Measurements from ENCODE around the gene RFK. TPM values are rescaled to one million over a fixed set of nuclear protein-coding genes. Genes with fewer than 3 reads are reported as not detected.

RFK gene
- total and polyA plus RNA-seq, 9 of the 15 experiments (the other 6 are each of a cell fraction or from before 2014, with no cell fraction given): 3.8 to 51.1 (median 14.8) TPM

DNA sequence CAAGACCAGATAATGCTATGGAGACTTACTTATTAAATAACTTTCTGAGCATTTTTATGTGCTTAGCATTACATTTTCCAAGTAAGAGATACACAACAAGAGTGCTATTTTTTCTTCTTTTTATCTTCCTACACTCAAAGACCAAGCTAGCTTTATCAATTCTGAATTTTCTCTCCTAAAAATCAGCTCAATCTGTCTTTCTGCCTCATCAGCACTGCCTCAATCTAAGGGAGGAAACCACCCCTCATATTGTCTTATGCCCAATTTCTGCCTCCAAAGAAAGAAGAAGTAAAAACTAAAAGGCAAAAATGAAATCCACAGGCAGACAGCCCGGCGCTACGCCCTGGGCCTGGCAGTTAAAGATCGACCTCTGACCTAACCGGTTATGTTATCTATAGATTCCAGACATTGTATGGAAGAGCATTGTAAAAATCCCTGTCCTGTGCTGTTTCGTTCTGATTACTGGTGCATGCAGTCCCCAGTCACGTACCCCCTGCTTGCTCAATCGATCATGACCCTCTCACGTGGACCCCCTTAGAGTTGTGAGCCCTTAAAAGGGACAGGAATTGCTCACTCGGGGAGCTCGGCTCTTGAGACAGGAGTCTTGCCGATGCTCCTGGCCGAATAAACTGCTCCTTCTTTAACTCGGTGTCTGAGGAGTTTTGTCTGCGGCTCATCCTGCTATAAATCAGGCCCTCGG lies 31.7 kb downstream of the RFK start (continued):
- TF ChIP-seq, protein P1, sequence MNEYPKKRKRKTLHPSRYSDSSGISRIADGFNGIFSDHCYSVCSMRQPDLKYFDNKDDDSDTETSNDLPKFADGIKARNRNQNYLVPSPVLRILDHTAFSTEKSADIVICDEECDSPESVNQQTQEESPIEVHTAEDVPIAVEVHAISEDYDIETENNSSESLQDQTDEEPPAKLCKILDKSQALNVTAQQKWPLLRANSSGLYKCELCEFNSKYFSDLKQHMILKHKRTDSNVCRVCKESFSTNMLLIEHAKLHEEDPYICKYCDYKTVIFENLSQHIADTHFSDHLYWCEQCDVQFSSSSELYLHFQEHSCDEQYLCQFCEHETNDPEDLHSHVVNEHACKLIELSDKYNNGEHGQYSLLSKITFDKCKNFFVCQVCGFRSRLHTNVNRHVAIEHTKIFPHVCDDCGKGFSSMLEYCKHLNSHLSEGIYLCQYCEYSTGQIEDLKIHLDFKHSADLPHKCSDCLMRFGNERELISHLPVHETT (CRISPR knock-in tag; conservative IDR thresholded peaks at IDR 0.05 in 1 of 2, IDR thresholded peaks at IDR 0.05 in 1 of 2): 0 out of 4 replicates have a peak, but pooled peaks of 1 of the 2 experiments have one; percentile 38
- TF ChIP-seq ZNF766 (CRISPR knock-in tag; conservative IDR thresholded peaks at IDR 0.05) (peak; percentile 73; the same call in 1 of the 2 replicates), MTA3 (IDR thresholded peaks at IDR 0.05; ENCODE audit: borderline replicate concordance) (0 out of 2 replicates have a peak, but pooled peaks have one; percentile 21), MTA2 (IDR thresholded peaks at IDR 0.05; ENCODE audit: low read depth) (peak; percentile 93), NFIC (IDR thresholded peaks at IDR 0.05) (peak; percentile 74), ZEB2 (IDR thresholded peaks at IDR 0.05) (peak; percentile 75), MBD2 (IDR thresholded peaks at IDR 0.05; ENCODE audit: borderline replicate concordance, low read depth) (peak; percentile 45; the same call in 1 of the 2 replicates), ARNT (IDR thresholded peaks at IDR 0.05) (peak; percentile 85 to 97)
- TF ChIP-seq, protein P2, sequence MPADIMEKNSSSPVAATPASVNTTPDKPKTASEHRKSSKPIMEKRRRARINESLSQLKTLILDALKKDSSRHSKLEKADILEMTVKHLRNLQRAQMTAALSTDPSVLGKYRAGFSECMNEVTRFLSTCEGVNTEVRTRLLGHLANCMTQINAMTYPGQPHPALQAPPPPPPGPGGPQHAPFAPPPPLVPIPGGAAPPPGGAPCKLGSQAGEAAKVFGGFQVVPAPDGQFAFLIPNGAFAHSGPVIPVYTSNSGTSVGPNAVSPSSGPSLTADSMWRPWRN (IDR thresholded peaks at IDR 0.05; ENCODE audit: low read depth): peak; percentile 70; the same call in 1 of the 2 replicates
- TF ChIP-seq, protein P3, sequence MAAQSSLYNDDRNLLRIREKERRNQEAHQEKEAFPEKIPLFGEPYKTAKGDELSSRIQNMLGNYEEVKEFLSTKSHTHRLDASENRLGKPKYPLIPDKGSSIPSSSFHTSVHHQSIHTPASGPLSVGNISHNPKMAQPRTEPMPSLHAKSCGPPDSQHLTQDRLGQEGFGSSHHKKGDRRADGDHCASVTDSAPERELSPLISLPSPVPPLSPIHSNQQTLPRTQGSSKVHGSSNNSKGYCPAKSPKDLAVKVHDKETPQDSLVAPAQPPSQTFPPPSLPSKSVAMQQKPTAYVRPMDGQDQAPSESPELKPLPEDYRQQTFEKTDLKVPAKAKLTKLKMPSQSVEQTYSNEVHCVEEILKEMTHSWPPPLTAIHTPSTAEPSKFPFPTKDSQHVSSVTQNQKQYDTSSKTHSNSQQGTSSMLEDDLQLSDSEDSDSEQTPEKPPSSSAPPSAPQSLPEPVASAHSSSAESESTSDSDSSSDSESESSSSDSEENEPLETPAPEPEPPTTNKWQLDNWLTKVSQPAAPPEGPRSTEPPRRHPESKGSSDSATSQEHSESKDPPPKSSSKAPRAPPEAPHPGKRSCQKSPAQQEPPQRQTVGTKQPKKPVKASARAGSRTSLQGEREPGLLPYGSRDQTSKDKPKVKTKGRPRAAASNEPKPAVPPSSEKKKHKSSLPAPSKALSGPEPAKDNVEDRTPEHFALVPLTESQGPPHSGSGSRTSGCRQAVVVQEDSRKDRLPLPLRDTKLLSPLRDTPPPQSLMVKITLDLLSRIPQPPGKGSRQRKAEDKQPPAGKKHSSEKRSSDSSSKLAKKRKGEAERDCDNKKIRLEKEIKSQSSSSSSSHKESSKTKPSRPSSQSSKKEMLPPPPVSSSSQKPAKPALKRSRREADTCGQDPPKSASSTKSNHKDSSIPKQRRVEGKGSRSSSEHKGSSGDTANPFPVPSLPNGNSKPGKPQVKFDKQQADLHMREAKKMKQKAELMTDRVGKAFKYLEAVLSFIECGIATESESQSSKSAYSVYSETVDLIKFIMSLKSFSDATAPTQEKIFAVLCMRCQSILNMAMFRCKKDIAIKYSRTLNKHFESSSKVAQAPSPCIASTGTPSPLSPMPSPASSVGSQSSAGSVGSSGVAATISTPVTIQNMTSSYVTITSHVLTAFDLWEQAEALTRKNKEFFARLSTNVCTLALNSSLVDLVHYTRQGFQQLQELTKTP (IDR thresholded peaks at IDR 0.05; ENCODE audit: low read depth in 1 of 2, partially characterized antibody in 2 of 2): peak; percentile 23 to 65
- TF ChIP-seq, protein P4, sequence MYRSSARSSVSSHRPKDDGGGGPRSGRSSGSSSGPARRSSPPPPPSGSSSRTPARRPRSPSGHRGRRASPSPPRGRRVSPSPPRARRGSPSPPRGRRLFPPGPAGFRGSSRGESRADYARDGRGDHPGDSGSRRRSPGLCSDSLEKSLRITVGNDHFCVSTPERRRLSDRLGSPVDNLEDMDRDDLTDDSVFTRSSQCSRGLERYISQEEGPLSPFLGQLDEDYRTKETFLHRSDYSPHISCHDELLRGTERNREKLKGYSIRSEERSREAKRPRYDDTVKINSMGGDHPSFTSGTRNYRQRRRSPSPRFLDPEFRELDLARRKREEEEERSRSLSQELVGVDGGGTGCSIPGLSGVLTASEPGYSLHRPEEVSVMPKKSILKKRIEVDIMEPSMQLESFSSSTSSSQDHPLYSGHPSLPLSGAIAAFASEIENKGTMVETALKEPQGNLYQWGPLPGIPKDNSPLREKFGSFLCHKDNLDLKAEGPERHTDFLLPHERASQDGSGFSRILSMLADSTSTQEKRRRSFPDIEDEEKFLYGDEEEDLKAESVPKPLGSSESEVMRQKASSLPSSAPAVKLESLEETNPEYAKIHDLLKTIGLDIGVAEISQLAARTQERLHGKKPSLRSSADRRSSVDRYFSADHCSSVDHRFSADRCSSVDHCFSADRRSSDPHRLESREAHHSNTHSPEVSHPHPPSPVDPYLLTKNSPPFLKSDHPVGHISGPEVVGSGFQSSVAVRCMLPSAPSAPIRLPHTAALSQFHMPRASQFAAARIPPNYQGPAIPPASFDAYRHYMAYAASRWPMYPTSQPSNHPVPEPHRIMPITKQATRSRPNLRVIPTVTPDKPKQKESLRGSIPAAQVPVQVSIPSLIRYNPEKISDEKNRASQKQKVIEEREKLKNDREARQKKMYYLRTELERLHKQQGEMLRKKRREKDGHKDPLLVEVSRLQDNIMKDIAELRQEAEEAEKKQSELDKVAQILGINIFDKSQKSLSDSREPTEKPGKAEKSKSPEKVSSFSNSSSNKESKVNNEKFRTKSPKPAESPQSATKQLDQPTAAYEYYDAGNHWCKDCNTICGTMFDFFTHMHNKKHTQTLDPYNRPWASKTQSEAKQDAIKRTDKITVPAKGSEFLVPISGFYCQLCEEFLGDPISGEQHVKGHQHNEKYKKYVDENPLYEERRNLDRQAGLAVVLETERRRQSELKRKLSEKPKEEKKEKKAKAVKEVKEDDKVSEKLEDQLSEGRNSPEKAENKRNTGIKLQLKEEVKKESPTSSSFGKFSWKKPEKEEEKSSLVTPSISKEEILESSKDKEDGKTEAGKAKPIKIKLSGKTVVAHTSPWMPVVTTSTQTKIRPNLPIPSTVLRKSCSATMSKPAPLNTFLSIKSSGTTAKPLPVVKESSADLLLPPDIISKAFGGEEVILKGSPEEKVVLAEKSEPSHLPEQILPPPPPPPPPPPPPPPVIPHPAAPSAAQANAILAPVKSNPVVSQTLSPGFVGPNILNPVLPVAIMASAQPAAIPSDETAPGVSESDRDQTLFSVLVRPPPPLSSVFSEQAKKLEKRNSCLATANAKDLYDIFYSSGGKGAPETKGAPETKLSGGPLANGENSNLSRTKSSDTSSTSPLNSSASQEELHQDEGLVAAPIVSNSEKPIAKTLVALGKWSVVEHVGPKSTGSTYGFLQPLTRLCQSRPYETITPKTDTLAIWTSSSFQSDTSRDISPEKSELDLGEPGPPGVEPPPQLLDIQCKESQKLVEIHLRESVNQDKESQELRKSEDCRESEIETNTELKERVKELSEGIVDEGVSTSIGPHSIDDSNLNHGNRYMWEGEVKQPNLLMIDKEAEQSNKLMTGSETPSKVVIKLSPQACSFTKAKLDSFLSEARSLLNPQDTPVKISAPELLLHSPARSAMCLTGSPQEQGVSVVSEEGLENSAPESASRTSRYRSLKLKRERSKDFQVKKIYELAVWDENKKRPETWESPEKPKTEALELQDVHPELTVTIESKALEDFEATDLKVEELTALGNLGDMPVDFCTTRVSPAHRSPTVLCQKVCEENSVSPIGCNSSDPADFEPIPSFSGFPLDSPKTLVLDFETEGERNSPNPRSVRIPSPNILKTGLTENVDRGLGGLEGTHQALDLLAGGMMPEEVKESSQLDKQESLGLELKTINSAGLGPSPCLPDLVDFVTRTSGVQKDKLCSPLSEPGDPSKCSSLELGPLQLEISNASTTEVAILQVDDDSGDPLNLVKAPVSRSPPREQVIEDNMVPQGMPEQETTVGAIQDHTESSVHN (IDR thresholded peaks at IDR 0.05; ENCODE audit: borderline replicate concordance in 1 of 2, low read depth in 1 of 2): 0 out of 4 replicates have a peak, but pooled peaks of 1 of the 2 experiments have one; percentile 35
